SH-SY5Y (cell line): ENCODE data around the gene ACVR1C.

ENCODE experiments used
- GATA2 ChIP-seq: IDR thresholded peaks from 2 replicates; pipeline ENCODE4 v1.6.1; 2011; ENCODE audit warnings: mild to moderate bottlenecking, low read depth, low read length
- GATA3 ChIP-seq: IDR thresholded peaks from 2 replicates; pipeline ENCODE4 v1.6.1; 2011; ENCODE audit warnings: low read depth, mild to moderate bottlenecking, low read length, moderate library complexity

The ACVR1C gene

GRCh38 chr2:157487747-157488146 lies 140.9 kb downstream of the ACVR1C start:
- TF ChIP-seq GATA2 (no peak), GATA3 (no peak)

- TF ChIP-seq GATA2 (no peak), GATA3 (no peak)
Observed at GRCh38 chr2:157487271-157487610, 141.4 kb downstream of the ACVR1C start.

- TF ChIP-seq GATA3 = no peak
- TF ChIP-seq GATA2 = no peak
Observed at GRCh38 chr2:157486596-157487270, 141.9 kb downstream of the ACVR1C start.

GRCh38 chr2:157480182-157480961 lies 148.3 kb downstream of the ACVR1C start:
- TF ChIP-seq GATA3 = no peak
- TF ChIP-seq GATA2 = no peak

GRCh38 chr2:157479081-157480027 lies 149.3 kb downstream of the ACVR1C start:
- TF ChIP-seq GATA3 (no peak), GATA2 (no peak)

- TF ChIP-seq GATA2 (no peak), GATA3 (no peak)
Observed at GRCh38 chr2:157477919-157478318, 150.7 kb downstream of the ACVR1C start.

GRCh38 chr2:157476953-157477709 lies 151.5 kb downstream of the ACVR1C start:
- TF ChIP-seq GATA3 (no peak), GATA2 (no peak)
